ENCODE data around the gene NPAS3. TPM values are rescaled to one million over a fixed set of nuclear protein-coding genes. Genes with fewer than 3 reads are reported as not detected.

Gene NPAS3
- total RNA-seq, 1 donor from 2014 or later: not detected

DNA sequence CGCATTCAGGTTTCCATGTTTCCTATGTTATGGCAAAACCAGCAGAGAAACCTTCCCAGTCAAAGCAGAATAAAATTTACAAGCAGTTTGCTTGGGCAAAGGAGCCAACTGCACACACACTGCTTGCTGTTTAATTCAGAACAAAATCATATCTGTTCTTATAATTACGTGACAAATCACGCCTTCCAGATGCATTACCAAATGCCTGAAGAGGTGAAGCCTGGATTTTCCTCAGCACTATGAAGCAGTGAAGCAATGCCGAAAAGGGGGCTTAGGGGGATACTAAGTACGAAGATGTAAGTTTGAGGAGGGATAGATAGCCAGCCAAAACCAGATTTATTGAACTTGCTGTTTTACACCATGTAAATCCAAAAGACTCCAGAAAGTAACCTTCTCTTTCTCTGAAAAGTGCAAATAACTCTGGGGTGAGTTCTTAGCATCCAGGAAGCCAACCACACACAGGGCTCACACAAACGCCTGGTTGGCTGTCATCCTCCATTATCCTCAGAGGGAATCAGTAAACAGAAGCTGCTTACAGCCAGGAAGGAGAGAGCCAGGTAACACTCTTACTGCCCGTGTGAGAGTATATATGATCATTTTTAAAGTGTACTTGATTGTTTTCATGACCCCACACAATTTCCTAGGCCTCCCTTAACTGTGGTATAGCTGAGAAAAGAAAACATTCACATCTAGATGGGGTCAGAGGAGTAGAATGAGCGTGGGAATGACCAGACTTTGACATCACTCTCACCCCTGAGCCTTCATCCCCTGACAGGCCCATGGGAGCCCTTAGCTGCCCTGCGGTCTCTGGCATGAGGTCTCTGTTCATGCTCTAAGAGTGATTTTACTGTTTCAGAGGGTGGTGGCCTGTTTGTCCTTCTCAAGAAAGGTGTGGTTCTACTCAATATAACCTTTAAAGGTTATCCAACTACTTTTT, 569.7 kb downstream of the NPAS3 start:
- H3K79me2 ChIP-seq (ENCODE audit: low read depth): no peaks in the 10 kb centered on the region
- Mint-ChIP-seq H3K27ac (no peak overlapping the region), H3K36me3 (no peaks in the 10 kb centered on the region), H3K4me3 (no peak overlapping the region), H3K27me3 (ENCODE audit: insufficient read depth, low read depth) (no peaks in the 10 kb centered on the region), H3K9me3 (no peaks in the 10 kb centered on the region), H3K4me1 (peaks cover 32% of the 10 kb centered on the region)
- no peaks in the 10 kb centered on the region for H3F3A ChIP-seq (ENCODE audit: low read depth)
- H3K4me2 ChIP-seq: no peak overlapping the region
- DNase-seq (ENCODE audit: low spot score): peak; percentile 17
- TF ChIP-seq, protein P1, sequence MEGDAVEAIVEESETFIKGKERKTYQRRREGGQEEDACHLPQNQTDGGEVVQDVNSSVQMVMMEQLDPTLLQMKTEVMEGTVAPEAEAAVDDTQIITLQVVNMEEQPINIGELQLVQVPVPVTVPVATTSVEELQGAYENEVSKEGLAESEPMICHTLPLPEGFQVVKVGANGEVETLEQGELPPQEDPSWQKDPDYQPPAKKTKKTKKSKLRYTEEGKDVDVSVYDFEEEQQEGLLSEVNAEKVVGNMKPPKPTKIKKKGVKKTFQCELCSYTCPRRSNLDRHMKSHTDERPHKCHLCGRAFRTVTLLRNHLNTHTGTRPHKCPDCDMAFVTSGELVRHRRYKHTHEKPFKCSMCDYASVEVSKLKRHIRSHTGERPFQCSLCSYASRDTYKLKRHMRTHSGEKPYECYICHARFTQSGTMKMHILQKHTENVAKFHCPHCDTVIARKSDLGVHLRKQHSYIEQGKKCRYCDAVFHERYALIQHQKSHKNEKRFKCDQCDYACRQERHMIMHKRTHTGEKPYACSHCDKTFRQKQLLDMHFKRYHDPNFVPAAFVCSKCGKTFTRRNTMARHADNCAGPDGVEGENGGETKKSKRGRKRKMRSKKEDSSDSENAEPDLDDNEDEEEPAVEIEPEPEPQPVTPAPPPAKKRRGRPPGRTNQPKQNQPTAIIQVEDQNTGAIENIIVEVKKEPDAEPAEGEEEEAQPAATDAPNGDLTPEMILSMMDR (IDR thresholded peaks at IDR 0.05): no peak
- no peak for TF ChIP-seq EZH2phosphoT487 (IDR thresholded peaks at IDR 0.05)
- H3K9me3 ChIP-seq (ENCODE audit: low read depth): no peaks in the 10 kb centered on the region
- H3K27me3 ChIP-seq: no peaks in the 10 kb centered on the region
- no peaks in the 10 kb centered on the region for H4K20me1 ChIP-seq (ENCODE audit: low read depth)
- no peak overlapping the region for H3K27ac ChIP-seq
- H3K4me1 ChIP-seq: peaks cover 7% of the 10 kb centered on the region
- H2AFZ ChIP-seq (replicated peaks): peak overlapping the region; percentile 73
- no peaks in the 10 kb centered on the region for H3K36me3 ChIP-seq
- H3K4me3 ChIP-seq: no peak overlapping the region
- H3K9ac ChIP-seq: no peak overlapping the region

DNA sequence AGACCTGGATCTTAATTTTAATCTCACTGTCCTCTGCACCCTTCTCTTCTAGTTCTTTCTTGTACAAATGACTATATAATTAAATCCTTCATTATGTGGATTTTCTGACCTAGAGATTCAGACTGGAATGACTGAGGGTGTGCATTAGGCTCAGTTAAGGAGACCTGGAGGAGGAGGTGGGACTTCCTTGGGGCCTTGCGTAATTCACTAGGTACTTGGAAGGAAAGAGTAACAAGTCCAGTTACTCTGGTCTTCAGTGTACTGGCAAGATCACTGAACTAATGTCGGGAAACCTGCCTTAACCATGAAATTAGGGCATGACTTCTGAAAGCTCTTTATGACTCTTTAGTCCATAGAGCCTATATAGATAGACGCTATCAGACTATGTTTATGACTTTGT, 570.8 kb downstream of the NPAS3 start:
- no peak overlapping the region for H3K4me2 ChIP-seq
- DNase-seq (ENCODE audit: low spot score): no peak
- Mint-ChIP-seq H3K36me3 (no peaks in the 10 kb centered on the region), H3K9me3 (no peaks in the 10 kb centered on the region), H3K4me3 (no peak overlapping the region), H3K27me3 (ENCODE audit: insufficient read depth, low read depth) (no peaks in the 10 kb centered on the region), H3K4me1 (peaks cover 35% of the 10 kb centered on the region), H3K27ac (no peak overlapping the region)
- H3K27ac ChIP-seq: no peak overlapping the region
- H3K9ac ChIP-seq: no peak overlapping the region
- peaks cover 7% of the 10 kb centered on the region for H3K4me1 ChIP-seq
- H2AFZ ChIP-seq (replicated peaks): no peak overlapping the region
- TF ChIP-seq, protein P1 (IDR thresholded peaks at IDR 0.05): no peak
- TF ChIP-seq EZH2 (IDR thresholded peaks at IDR 0.05) (no peak), EZH2phosphoT487 (IDR thresholded peaks at IDR 0.05) (no peak)
- H3K79me2 ChIP-seq (ENCODE audit: low read depth): no peaks in the 10 kb centered on the region
- no peaks in the 10 kb centered on the region for H3K9me3 ChIP-seq (ENCODE audit: low read depth)
- H3F3A ChIP-seq (ENCODE audit: low read depth): no peaks in the 10 kb centered on the region
- no peaks in the 10 kb centered on the region for H3K27me3 ChIP-seq
- no peak overlapping the region for H3K4me3 ChIP-seq
- H3K36me3 ChIP-seq: no peaks in the 10 kb centered on the region
- H4K20me1 ChIP-seq (ENCODE audit: low read depth): no peaks in the 10 kb centered on the region

DNA sequence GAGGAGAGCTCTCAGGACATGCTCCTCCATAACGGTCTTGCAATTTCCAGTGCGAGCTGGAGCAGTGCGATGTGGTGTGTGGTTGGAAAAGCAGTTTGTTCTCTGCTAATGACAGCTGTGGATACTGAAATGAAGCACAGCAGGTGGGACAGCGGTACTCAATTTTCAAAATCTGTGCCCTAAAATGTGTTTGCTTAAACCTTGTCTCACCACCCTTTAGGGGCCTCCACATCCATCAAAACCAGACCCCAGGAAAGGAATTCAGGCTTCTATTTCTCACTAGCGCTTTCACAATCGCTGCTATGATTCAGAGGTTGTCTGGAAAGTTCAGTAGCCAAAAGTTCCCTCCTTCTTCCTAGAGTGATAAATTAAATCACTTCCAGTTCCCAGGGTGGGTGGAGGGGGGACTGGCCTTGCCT, 571.4 kb downstream of the NPAS3 start:
- Mint-ChIP-seq H3K27ac (peak overlapping the region; percentile 10), H3K36me3 (no peaks in the 10 kb centered on the region), H3K9me3 (no peaks in the 10 kb centered on the region), H3K4me1 (peaks cover 35% of the 10 kb centered on the region), H3K27me3 (ENCODE audit: insufficient read depth, low read depth) (no peaks in the 10 kb centered on the region), H3K4me3 (no peak overlapping the region)
- DNase-seq (ENCODE audit: low spot score): no peak
- H3K79me2 ChIP-seq (ENCODE audit: low read depth): no peaks in the 10 kb centered on the region
- no peak overlapping the region for H3K4me2 ChIP-seq
- H3K36me3 ChIP-seq: no peaks in the 10 kb centered on the region
- H3K9ac ChIP-seq: no peak overlapping the region
- peaks cover 7% of the 10 kb centered on the region for H3K4me1 ChIP-seq
- TF ChIP-seq, protein P1 (IDR thresholded peaks at IDR 0.05): no peak
- TF ChIP-seq EZH2phosphoT487 (IDR thresholded peaks at IDR 0.05) (no peak), EZH2 (IDR thresholded peaks at IDR 0.05) (no peak)
- H3K27ac ChIP-seq: no peak overlapping the region
- H3F3A ChIP-seq (ENCODE audit: low read depth): no peaks in the 10 kb centered on the region
- no peaks in the 10 kb centered on the region for H3K27me3 ChIP-seq
- no peak overlapping the region for H3K4me3 ChIP-seq
- H3K9me3 ChIP-seq (ENCODE audit: low read depth): no peaks in the 10 kb centered on the region
- H2AFZ ChIP-seq (replicated peaks): peak overlapping the region; percentile 5
- H4K20me1 ChIP-seq (ENCODE audit: low read depth): no peaks in the 10 kb centered on the region
